Loucy (cell line): ENCODE results near the gene SUSD2.

Experiments
- H2AFZ ChIP-seq: fragments of 200-600 bp; sonication (generic); 2 replicates; pipeline ENCODE4 v1.6.0; 2016; ENCODE audit warnings: antibody characterized with exemption, mild to moderate bottlenecking, low read length, moderate library complexity
- H3F3A ChIP-seq: fragments of 200-600 bp; 2 replicates; pipeline ENCODE4 v1.6.0; 2016; ENCODE audit warnings: antibody characterized with exemption, low read depth, mild to moderate bottlenecking
- H3K27me3 ChIP-seq: fragments of 200-600 bp; sonication (generic); 2 replicates; pipeline ENCODE4 v1.6.1; 2014; ENCODE audit warnings: low read length, mild to moderate bottlenecking; ENCODE audit not compliant: insufficient read depth, poor library complexity, severe bottlenecking
- H3K36me3 ChIP-seq: fragments of 200-600 bp; sonication (generic); 2 replicates; pipeline ENCODE4 v1.6.1; 2016; ENCODE audit warnings: low read length; ENCODE audit not compliant: insufficient read depth
- H3K4me1 ChIP-seq: fragments of 200-600 bp; sonication (generic); 2 replicates; pipeline ENCODE4 v1.5.1; 2014; ENCODE audit warnings: low read length, mild to moderate bottlenecking; ENCODE audit not compliant: insufficient read depth, poor library complexity, severe bottlenecking
- H3K4me2 ChIP-seq: fragments of 200-600 bp; sonication (generic); 2 replicates; pipeline ENCODE4 v1.6.0; 2014; ENCODE audit warnings: antibody characterized with exemption, low read length, low read depth, mild to moderate bottlenecking; ENCODE audit not compliant: poor library complexity, severe bottlenecking
- H3K4me3 ChIP-seq: fragments of 200-600 bp; sonication (generic); 2 replicates; pipeline ENCODE4 v1.5.1; 2014; ENCODE audit warnings: low read length, mild to moderate bottlenecking, mixed read lengths; ENCODE audit not compliant: poor library complexity, severe bottlenecking
- H3K79me2 ChIP-seq: fragments of 200-600 bp; sonication (generic); 2 replicates; pipeline ENCODE4 v1.6.1; 2014; ENCODE audit warnings: low read length; ENCODE audit not compliant: insufficient read depth
- H3K9ac ChIP-seq: fragments of 200-600 bp; sonication (generic); 2 replicates; pipeline ENCODE4 v1.6.0; 2014; ENCODE audit warnings: mild to moderate bottlenecking, low read depth, low read length, moderate library complexity; ENCODE audit not compliant: poor library complexity, severe bottlenecking
- H3K9me2 ChIP-seq: fragments of 200-600 bp; sonication (generic); replicated peaks from 2 replicates; pipeline ENCODE4 v1.6.1; 2016; ENCODE audit warnings: low read depth, low read length, mixed read lengths
- H3K9me3 ChIP-seq: fragments of 200-600 bp; sonication (generic); 2 replicates; pipeline ENCODE4 v1.6.1; 2014; ENCODE audit warnings: mild to moderate bottlenecking, antibody characterized with exemption, low read length, low read depth; ENCODE audit not compliant: insufficient read depth
- H4K20me1 ChIP-seq: fragments of 200-600 bp; sonication (generic); 2 replicates; pipeline ENCODE4 v1.6.0; 2014; ENCODE audit warnings: antibody characterized with exemption, low read length, mild to moderate bottlenecking; ENCODE audit not compliant: insufficient read depth, poor library complexity, severe bottlenecking
- CTCF ChIP-seq: fragments of 200-600 bp; sonication (generic); conservative IDR thresholded peaks from 2 replicates; pipeline ENCODE4 v1.5.1; 2014; ENCODE audit warnings: mild to moderate bottlenecking, antibody characterized with exemption, low read length
- EZH2phosphoT487 ChIP-seq: fragments of 200-600 bp; IDR thresholded peaks from 2 replicates; pipeline ENCODE4 v1.6.1; 2018; ENCODE audit warnings: antibody characterized with exemption, mild to moderate bottlenecking, moderate library complexity, borderline replicate concordance

The SUSD2 gene

GRCh38 chr22:24225951-24226350, 44.7 kb downstream of the SUSD2 start:
- Histone ChIP-seq H2AFZ (no peak overlapping the region), H3K27me3 (no peaks in the 10 kb centered on the region), H3K79me2 (no peaks in the 10 kb centered on the region), H3F3A (no peaks in the 10 kb centered on the region), H4K20me1 (no peaks in the 10 kb centered on the region), H3K9ac (no peak overlapping the region), H3K9me2 (no peaks in the 10 kb centered on the region), H3K9me3 (no peaks in the 10 kb centered on the region), H3K4me1 (no peaks in the 10 kb centered on the region), H3K36me3 (no peaks in the 10 kb centered on the region), H3K4me2 (no peak overlapping the region), H3K4me3 (no peak overlapping the region)
- no peak for TF ChIP-seq EZH2phosphoT487
- TF ChIP-seq CTCF, result no peak

- Histone ChIP-seq H3K4me1 (no peaks in the 10 kb centered on the region), H3K9me3 (no peaks in the 10 kb centered on the region), H2AFZ (no peak overlapping the region), H3F3A (no peaks in the 10 kb centered on the region), H3K79me2 (no peaks in the 10 kb centered on the region), H3K9ac (no peak overlapping the region), H3K9me2 (no peaks in the 10 kb centered on the region), H3K27me3 (no peaks in the 10 kb centered on the region), H3K4me3 (no peak overlapping the region), H3K4me2 (no peak overlapping the region), H4K20me1 (no peaks in the 10 kb centered on the region), H3K36me3 (no peaks in the 10 kb centered on the region)
- peak; percentile 49 for TF ChIP-seq CTCF
- TF ChIP-seq EZH2phosphoT487, result no peak
Observed at GRCh38 chr22:24230911-24231656, 49.8 kb downstream of the SUSD2 start.

- Histone ChIP-seq H3K4me1 (no peaks in the 10 kb centered on the region), H3K4me2 (no peak overlapping the region), H3K9me3 (no peaks in the 10 kb centered on the region), H4K20me1 (no peaks in the 10 kb centered on the region), H3K27me3 (no peaks in the 10 kb centered on the region), H3F3A (no peaks in the 10 kb centered on the region), H2AFZ (no peak overlapping the region), H3K9ac (no peak overlapping the region), H3K4me3 (no peak overlapping the region), H3K9me2 (no peaks in the 10 kb centered on the region), H3K79me2 (no peaks in the 10 kb centered on the region), H3K36me3 (no peaks in the 10 kb centered on the region)
- TF ChIP-seq EZH2phosphoT487 (no peak), CTCF (no peak)
Observed at GRCh38 chr22:24231706-24232105, 50.4 kb downstream of the SUSD2 start.
